Central memory CD4-positive, alpha-beta T cell (primary cell): Measurements from ENCODE around the gene CHRM2.

Experiments used
- DNase-seq: peaks from one replicate; pipeline ENCODE4 v3.0.0; 2022

The CHRM2 gene

GRCh38 chr7:136964347-136964746 lies 95.9 kb downstream of the CHRM2 start:
- DNase-seq: no peak

- no peak for DNase-seq
These were observed 98.4 kb downstream of the CHRM2 start for GRCh38 chr7:136966825-136967224.

GRCh38 chr7:136969761-136970160 lies 101.3 kb downstream of the CHRM2 start:
- DNase-seq: no peak

GRCh38 chr7:136971776-136972175 lies 103.3 kb downstream of the CHRM2 start:
- no peak for DNase-seq

- no peak for DNase-seq
These were observed 108.2 kb downstream of the CHRM2 start for GRCh38 chr7:136976504-136977251.

- no peak for DNase-seq
These were observed 124.9 kb downstream of the CHRM2 start for GRCh38 chr7:136993377-136993776.

- no peak for DNase-seq
These were observed 129.3 kb downstream of the CHRM2 start for GRCh38 chr7:136997735-136998134.

GRCh38 chr7:136998495-136998894 lies 130.0 kb downstream of the CHRM2 start:
- DNase-seq: no peak

- DNase-seq: no peak
These were observed 132.2 kb downstream of the CHRM2 start for GRCh38 chr7:137000621-137001020.

- DNase-seq: no peak
These were observed 132.6 kb downstream of the CHRM2 start for GRCh38 chr7:137001041-137001440.

- no peak for DNase-seq
These were observed 133.0 kb downstream of the CHRM2 start for GRCh38 chr7:137001478-137001877.

GRCh38 chr7:137003086-137003485 lies 134.6 kb downstream of the CHRM2 start:
- no peak for DNase-seq

- DNase-seq: no peak
These were observed 135.1 kb downstream of the CHRM2 start for GRCh38 chr7:137003566-137003965.

GRCh38 chr7:137005873-137006272 lies 137.4 kb downstream of the CHRM2 start:
- no peak for DNase-seq

- DNase-seq: no peak
These were observed 137.8 kb downstream of the CHRM2 start for GRCh38 chr7:137006293-137006692.

GRCh38 chr7:137007001-137007694 lies 138.7 kb downstream of the CHRM2 start:
- DNase-seq: no peak

- no peak for DNase-seq
These were observed 141.0 kb downstream of the CHRM2 start for GRCh38 chr7:137009404-137009803.

GRCh38 chr7:137015015-137015414 lies 146.6 kb downstream of the CHRM2 start:
- no peak for DNase-seq

GRCh38 chr7:137017221-137017620 lies 148.8 kb downstream of the CHRM2 start:
- DNase-seq: no peak

- DNase-seq: no peak
These were observed 150.0 kb downstream of the CHRM2 start for GRCh38 chr7:137018468-137018867.

GRCh38 chr7:137020351-137020750 lies 151.9 kb downstream of the CHRM2 start:
- DNase-seq: no peak

GRCh38 chr7:137025469-137026175 lies 157.2 kb downstream of the CHRM2 start:
- no peak for DNase-seq

GRCh38 chr7:137026176-137026500 lies 157.7 kb downstream of the CHRM2 start:
- no peak for DNase-seq

GRCh38 chr7:137032436-137032835 lies 164.0 kb downstream of the CHRM2 start:
- no peak for DNase-seq
